Endometrium (tissue), 2 donors: ENCODE measurements around the gene SMARCD3.

Experiments
- FAIRE-seq: peaks from 2 replicates; lab custom pipeline; 2012; peaks lifted over from hg19 to GRCh38; lab: Jason Lieb, UNC
- donor health status: control.
- donor health status: control.

The SMARCD3 gene

GRCh38 chr7:151272405-151272804, 23.9 kb upstream of the SMARCD3 start:
- FAIRE-seq, result no peak

- FAIRE-seq, result no peak
These were observed 23.3 kb upstream of the SMARCD3 start for GRCh38 chr7:151271699-151272355.

GRCh38 chr7:151269511-151269910, 21.0 kb upstream of the SMARCD3 start:
- no peak for FAIRE-seq

- no peak for FAIRE-seq
These were observed 16.9 kb upstream of the SMARCD3 start for GRCh38 chr7:151265351-151265931.

- FAIRE-seq, result no peak
These were observed 16.1 kb upstream of the SMARCD3 start for GRCh38 chr7:151264615-151265014.

DNA sequence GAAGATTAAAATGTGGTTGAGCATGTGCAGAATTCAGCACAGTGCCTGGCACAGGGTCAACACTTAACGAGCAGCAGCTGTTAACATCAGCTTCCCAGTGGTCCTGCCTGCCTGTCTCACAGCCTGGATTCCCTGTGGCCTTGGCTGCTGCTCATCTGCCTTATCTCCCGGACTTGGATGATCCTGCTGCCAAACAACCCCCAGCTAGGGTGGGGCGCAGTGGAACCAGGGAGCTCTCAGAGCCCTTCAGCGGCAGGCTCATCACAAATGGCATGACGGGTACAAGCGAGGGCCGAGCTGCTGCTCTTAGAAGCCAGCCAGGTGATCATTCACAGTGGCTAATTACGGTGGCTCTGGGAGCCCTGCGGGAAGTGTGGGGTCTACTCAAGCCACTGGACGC, 13.0 kb upstream of the SMARCD3 start:
- no peak for FAIRE-seq

DNA sequence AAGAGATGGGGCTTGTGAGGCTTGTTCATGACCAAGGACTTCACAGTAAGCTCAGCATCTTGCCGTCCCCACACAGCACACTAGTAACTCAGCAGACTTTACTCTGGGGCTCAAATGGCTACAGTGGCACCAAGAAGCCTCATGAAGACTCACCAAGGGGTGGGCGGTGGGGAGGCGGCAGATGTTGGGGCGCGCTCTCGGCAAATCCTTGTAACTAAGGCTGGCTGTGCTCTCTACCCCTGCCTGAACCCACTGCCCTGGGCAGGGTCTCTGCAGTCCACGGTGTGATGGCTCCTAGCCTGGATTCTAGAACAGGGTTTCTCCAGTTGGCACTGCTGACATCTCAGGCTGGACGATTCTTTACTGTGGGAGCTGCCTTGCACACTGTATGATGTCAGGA, 12.4 kb upstream of the SMARCD3 start:
- FAIRE-seq, result no peak

DNA sequence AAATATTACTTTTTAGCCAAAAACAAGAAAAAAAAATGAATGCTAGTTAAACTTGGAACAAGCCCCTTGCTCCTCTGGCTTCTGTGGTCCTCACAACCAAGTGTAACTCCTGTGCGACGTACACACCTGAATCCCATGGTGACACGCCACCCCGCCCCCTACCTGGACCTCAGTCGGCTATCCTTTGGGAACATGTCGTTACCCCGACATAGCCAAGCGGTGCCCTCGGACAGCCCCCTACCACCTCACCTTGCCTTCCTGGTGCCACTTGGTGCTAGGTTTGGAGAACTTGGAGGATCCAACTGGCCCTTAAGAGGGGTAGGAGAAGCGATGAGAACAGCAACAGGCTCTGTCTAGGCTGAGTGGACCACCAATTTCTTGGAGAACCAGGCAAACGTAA, 12.0 kb upstream of the SMARCD3 start:
- no peak for FAIRE-seq

DNA sequence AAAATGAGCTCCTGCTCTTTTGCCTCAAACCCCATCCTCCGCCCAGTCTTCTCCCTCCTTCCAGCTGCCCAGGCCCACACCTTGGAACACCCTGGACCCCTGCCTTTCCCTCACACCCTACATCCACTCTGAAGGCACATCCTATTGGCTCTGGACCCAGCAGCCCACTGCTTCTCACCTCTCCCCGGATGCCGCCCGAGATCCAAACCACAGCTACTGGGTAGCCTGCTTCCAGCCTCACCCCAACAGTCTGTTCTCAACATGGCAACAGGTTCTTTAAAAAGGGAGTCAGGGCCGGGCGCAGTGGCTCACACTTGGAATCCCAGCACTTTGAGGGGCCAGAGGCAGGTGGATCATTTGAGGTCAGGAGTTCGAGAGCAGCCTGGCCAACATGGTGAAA, 9.5 kb upstream of the SMARCD3 start:
- FAIRE-seq, result no peak

GRCh38 chr7:151256410-151257045, 8.0 kb upstream of the SMARCD3 start:
- no peak for FAIRE-seq

DNA sequence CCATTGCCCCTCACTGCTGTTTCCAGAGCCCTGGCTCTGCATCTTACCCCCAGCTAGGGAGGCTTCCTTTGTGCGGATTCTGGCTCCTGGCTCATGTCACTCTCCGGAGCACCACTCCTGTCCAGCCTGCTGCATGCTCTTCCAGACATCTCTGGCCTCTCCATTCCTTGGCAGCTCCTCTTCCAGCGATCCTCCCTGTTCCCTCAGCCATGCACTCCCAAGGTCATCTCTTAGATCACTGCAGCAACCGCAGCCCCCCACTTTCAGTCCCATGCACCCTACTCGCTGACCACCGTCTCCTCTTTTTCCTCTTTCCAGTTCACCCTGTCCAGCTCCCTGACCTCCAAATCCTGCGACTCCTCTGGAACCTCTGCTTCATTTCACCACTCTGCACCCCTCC, 6.9 kb upstream of the SMARCD3 start:
- FAIRE-seq, result no peak

DNA sequence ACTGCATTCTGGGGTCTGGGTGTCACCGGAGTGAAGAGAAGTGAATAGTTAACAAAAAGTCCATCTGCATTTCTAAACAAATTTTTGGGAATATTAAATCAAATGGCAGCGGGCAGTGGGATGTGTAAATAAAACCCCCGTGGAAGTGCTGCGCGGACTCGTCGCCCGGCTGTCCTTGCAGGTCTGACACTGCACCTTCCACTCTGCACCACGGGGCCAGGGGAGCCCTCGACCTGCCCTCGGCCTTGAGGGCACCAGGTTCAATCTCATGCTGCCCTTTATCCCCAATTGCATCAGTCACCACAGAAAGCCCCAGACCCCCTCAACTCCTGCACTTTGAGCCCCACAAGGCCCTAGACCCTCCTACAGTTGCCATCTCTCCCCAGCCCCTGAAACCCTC, 6.4 kb upstream of the SMARCD3 start:
- no peak for FAIRE-seq

GRCh38 chr7:151254316-151254715, 5.8 kb upstream of the SMARCD3 start:
- FAIRE-seq, result no peak

GRCh38 chr7:151252961-151253711, 4.6 kb upstream of the SMARCD3 start:
- FAIRE-seq, result no peak

- no peak for FAIRE-seq
These were observed 4.0 kb upstream of the SMARCD3 start for GRCh38 chr7:151252561-151252835.

DNA sequence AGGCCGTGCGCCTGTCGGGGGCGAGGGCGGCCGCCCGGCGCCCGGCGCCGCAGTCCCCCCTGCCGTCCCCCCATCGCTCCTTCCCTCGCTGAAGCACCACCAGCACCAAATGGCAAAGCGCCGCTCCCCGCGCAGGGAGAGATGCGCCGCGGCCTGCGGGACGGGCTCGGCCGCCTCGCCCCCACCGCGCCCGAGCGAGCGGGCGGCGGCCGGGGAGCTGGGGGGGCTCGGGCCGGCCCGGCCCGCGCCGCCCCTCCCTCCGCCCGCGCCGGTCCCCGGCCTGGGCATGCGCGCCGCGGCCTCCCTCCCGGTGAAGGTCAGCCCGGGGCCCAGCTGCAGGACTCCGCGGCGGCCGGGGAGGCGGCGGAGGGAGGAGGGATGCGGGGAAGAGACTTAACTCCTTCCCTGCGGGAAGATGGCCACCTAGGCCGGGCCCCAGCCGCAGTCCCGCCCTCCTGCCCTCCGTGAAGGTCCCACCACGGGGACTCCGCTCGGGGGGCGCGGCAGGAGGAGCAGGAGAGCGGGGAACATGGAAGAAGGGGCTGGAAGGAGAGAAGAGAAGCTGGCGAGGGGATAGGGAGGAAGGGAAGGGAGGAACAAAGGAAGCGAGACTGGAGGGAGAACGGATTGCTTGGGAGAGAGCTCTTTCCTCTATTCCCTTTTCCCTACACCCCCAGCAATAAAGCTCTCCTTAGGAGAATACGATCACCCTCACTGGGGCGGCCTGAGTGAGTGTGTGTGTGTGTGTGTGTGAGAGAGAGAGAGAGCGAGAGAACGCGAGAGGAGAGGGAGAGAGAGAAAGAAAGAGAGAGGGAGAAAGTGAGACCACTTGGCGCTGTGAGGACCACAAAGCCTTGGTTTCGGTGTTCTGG, 3.4 kb upstream of the SMARCD3 start:
- no peak for FAIRE-seq

DNA sequence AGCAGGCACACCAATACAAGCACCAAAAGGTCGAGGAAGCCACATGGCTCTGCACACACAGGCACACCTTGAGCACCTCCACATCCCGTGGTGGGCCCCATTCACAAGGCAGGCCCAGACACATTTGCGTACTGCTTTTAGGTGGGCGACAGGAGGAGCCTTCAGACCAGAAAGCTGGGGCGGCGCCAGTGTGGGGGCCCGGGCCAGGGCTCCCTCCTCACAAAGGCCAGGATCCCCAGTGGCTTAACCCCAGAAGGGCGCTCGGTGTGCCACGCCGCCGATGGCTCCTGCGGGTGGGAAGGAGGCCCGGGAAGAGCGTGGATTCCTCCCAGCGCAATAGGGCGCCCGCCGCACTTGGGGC, 2.8 kb upstream of the SMARCD3 start:
- FAIRE-seq, result no peak

DNA sequence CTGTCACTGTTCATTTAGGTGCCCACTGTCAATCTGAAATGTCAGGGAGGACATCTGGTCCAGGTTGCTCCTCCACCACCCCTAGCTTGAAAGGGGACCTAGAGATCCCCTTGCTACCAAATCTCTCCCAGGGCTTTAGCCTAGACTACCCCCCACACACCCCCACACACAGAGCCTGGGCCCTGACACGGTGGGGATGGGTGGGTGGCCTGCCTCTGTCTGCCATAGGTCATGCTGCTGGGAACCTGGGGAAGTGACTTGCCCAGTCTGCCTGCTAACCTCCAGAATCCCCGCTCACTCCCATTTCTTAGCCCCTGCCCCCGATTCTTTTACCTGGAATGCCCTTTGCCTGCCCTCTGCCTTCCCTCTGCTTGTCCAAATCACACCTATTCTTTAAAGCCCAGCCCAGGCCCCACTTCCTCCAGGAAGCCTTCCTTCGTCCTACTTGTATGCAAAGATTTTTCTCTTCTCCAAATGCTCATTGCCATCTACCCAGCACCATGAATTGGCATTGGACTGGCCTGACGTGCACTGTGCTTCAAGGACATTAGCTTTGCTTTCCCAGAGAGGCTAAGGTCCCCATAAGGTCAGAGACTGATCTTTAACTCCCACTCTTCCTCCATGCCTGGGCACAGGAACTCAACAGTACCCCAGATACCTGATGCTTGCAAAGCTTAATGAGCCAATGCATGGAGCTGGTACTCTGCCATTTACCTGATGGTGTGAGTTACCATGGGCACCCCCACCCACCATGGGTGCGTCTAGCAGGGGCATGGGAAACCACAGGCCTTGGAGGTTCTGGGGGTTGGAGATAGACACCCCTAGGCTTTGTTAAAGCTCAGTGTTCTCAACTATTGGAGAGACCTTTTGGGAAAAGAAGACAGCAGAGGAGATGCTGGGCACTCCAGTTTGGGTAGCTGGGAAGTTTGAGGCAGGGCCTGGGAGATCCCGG, 2.0 kb upstream of the SMARCD3 start:
- FAIRE-seq, result no peak

- FAIRE-seq, result no peak
These were observed 1.2 kb upstream of the SMARCD3 start for GRCh38 chr7:151249732-151250072.

- no peak for FAIRE-seq
These were observed 689 bp upstream of the SMARCD3 start for GRCh38 chr7:151249034-151249731.
